Hepatocyte (in vitro differentiated cells): ENCODE data around the gene CEACAM19. TPM values are rescaled to one million over a fixed set of nuclear protein-coding genes. Genes with fewer than 3 reads are reported as not detected.

Experiments
- DNase-seq: peaks from one replicate; pipeline ENCODE4 v3.0.0-alpha.2; 2016; ENCODE audit warnings: low spot score
- H2AFZ ChIP-seq: fragments of 200-600 bp; sonication (generic); 2 replicates; pipeline ENCODE4 v1.6.0; 2016; ENCODE audit warnings: antibody characterized with exemption, mild to moderate bottlenecking
- H3K27ac ChIP-seq: fragments of 200-600 bp; sonication (generic); 2 replicates; pipeline ENCODE4 v1.5.1; 2016; ENCODE audit warnings: mild to moderate bottlenecking
- H3K27me3 ChIP-seq: fragments of 200-600 bp; sonication (generic); 2 replicates; pipeline ENCODE4 v1.6.1; 2016
- H3K36me3 ChIP-seq: fragments of 200-600 bp; sonication (generic); replicated peaks from 2 replicates; pipeline ENCODE4 v1.5.1; 2016; ENCODE audit warnings: low read depth; ENCODE audit not compliant: insufficient read depth
- H3K4me1 ChIP-seq: fragments of 200-600 bp; sonication (generic); 2 replicates; pipeline ENCODE4 v1.5.1; 2016; ENCODE audit warnings: mild to moderate bottlenecking, moderate library complexity; ENCODE audit not compliant: insufficient read depth
- H3K4me2 ChIP-seq: fragments of 200-600 bp; sonication (generic); 2 replicates; pipeline ENCODE4 v1.6.0; 2016
- H3K4me3 ChIP-seq: fragments of 200-600 bp; sonication (generic); 2 replicates; pipeline ENCODE4 v1.5.1; 2016; ENCODE audit warnings: mild to moderate bottlenecking
- H3K79me2 ChIP-seq: fragments of 200-600 bp; sonication (generic); 2 replicates; pipeline ENCODE4 v1.6.0; 2017; ENCODE audit warnings: mild to moderate bottlenecking
- H3K9me2 ChIP-seq: fragments of 200-600 bp; sonication (generic); replicated peaks from 2 replicates; pipeline ENCODE4 v1.6.0; 2017; ENCODE audit warnings: mild to moderate bottlenecking; ENCODE audit not compliant: insufficient read depth
- H3K9me3 ChIP-seq: fragments of 200-600 bp; sonication (generic); 2 replicates; pipeline ENCODE4 v1.5.1; 2016; ENCODE audit warnings: low read depth, mild to moderate bottlenecking
- H4K20me1 ChIP-seq: fragments of 200-600 bp; sonication (generic); 2 replicates; pipeline ENCODE4 v1.6.0; 2016; ENCODE audit warnings: mild to moderate bottlenecking; ENCODE audit not compliant: insufficient read depth, poor library complexity, severe bottlenecking
- EZH2 ChIP-seq: fragments of 200-600 bp; sonication (generic); IDR thresholded peaks from 2 replicates; pipeline ENCODE4 v1.6.1; 2016; ENCODE audit warnings: antibody characterized with exemption, mild to moderate bottlenecking, borderline replicate concordance
- EZH2phosphoT487 ChIP-seq: fragments of 200-600 bp; sonication (generic); IDR thresholded peaks from one replicate; pipeline ENCODE4 v1.6.1; 2018; ENCODE audit warnings: antibody characterized with exemption, mild to moderate bottlenecking, low read depth, moderate library complexity; ENCODE audit not compliant: unreplicated experiment, severe bottlenecking
- WGBS: methylation state at CpG from one replicate; pipeline ENCODE4 v1.1.6; 2016; ENCODE audit warnings: low lambda C conversion rate; ENCODE audit errors: missing lambda C conversion rate; 5-methylcytosine and 5-hydroxymethylcytosine counted together
- polyA plus RNA-seq: library from polyadenylated mRNA; unstranded; fragments of >200 nt; fragmentation: Nextera tagmentation; extraction: Ambion mirVana; gene quantifications from 2 replicates; pipeline ENCODE4 v1.2.1, GENCODE V29; 2016
- total RNA-seq: library from RNA; depleted of rRNA; stranded (reverse); fragments of >200 nt; gene quantifications from 2 replicates; pipeline ENCODE4 v1.2.3, GENCODE V29; 2014
- TF ChIP-seq, protein P1 (sequence below): fragments of 200-600 bp; sonication (generic); IDR thresholded peaks from 2 replicates; pipeline ENCODE4 v1.5.1; 2016; ENCODE audit warnings: antibody characterized with exemption, mild to moderate bottlenecking; ENCODE audit not compliant: poor library complexity

Gene CEACAM19
- total and polyA plus RNA-seq, 2 experiments from 2014 or later, result 2.8 to 5.6 TPM

- DNase-seq, result no peak
- H3K36me3 ChIP-seq, result no peaks in the 10 kb centered on the region
- no peaks in the 10 kb centered on the region for H3K79me2 ChIP-seq
- no peaks in the 10 kb centered on the region for H4K20me1 ChIP-seq
- H3K27me3 ChIP-seq, result no peaks in the 10 kb centered on the region
- H3K4me1 ChIP-seq, result no peaks in the 10 kb centered on the region
- H3K9me2 ChIP-seq, result no peaks in the 10 kb centered on the region
- WGBS, result 97% methylated on average over 5 of the region's 5 CpGs
- no peak overlapping the region for H2AFZ ChIP-seq
- H3K9me3 ChIP-seq, result no peaks in the 10 kb centered on the region
- TF ChIP-seq EZH2, result no peak
- TF ChIP-seq EZH2phosphoT487, result no peak
- TF ChIP-seq, protein P1, sequence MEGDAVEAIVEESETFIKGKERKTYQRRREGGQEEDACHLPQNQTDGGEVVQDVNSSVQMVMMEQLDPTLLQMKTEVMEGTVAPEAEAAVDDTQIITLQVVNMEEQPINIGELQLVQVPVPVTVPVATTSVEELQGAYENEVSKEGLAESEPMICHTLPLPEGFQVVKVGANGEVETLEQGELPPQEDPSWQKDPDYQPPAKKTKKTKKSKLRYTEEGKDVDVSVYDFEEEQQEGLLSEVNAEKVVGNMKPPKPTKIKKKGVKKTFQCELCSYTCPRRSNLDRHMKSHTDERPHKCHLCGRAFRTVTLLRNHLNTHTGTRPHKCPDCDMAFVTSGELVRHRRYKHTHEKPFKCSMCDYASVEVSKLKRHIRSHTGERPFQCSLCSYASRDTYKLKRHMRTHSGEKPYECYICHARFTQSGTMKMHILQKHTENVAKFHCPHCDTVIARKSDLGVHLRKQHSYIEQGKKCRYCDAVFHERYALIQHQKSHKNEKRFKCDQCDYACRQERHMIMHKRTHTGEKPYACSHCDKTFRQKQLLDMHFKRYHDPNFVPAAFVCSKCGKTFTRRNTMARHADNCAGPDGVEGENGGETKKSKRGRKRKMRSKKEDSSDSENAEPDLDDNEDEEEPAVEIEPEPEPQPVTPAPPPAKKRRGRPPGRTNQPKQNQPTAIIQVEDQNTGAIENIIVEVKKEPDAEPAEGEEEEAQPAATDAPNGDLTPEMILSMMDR, result no peak
- H3K27ac ChIP-seq, result no peak overlapping the region
- no peak overlapping the region for H3K4me2 ChIP-seq
- H3K4me3 ChIP-seq, result no peak overlapping the region
Observed at GRCh38 chr19:44663996-44664395, 7.3 kb upstream of the CEACAM19 start.

- no peak overlapping the region for H2AFZ ChIP-seq
- no peak overlapping the region for H3K4me3 ChIP-seq
- H3K27me3 ChIP-seq, result no peaks in the 10 kb centered on the region
- H3K36me3 ChIP-seq, result no peaks in the 10 kb centered on the region
- TF ChIP-seq EZH2phosphoT487 (no peak), EZH2 (no peak)
- TF ChIP-seq, protein P1, result no peak
- H3K9me3 ChIP-seq, result no peaks in the 10 kb centered on the region
- no peaks in the 10 kb centered on the region for H3K9me2 ChIP-seq
- no peak overlapping the region for H3K27ac ChIP-seq
- H3K4me2 ChIP-seq, result no peak overlapping the region
- H4K20me1 ChIP-seq, result no peaks in the 10 kb centered on the region
- 87% methylated on average over 10 of the region's 10 CpGs for WGBS
- no peaks in the 10 kb centered on the region for H3K4me1 ChIP-seq
- DNase-seq, result no peak
- H3K79me2 ChIP-seq, result no peaks in the 10 kb centered on the region
Observed at GRCh38 chr19:44664976-44665375, 6.3 kb upstream of the CEACAM19 start.

GRCh38 chr19:44666852-44667556 is 4.3 kb upstream of the CEACAM19 start:
- no peak overlapping the region for H2AFZ ChIP-seq
- no peaks in the 10 kb centered on the region for H3K4me1 ChIP-seq
- no peaks in the 10 kb centered on the region for H3K27me3 ChIP-seq
- no peaks in the 10 kb centered on the region for H3K36me3 ChIP-seq
- no peaks in the 10 kb centered on the region for H3K9me2 ChIP-seq
- no peak overlapping the region for H3K27ac ChIP-seq
- DNase-seq, result no peak
- WGBS, result 83% methylated on average over 7 of the region's 7 CpGs
- H3K9me3 ChIP-seq, result no peaks in the 10 kb centered on the region
- TF ChIP-seq, protein P1, result no peak
- TF ChIP-seq EZH2 (no peak), EZH2phosphoT487 (no peak)
- H3K4me3 ChIP-seq, result no peak overlapping the region
- no peak overlapping the region for H3K4me2 ChIP-seq
- H3K79me2 ChIP-seq, result no peaks in the 10 kb centered on the region
- H4K20me1 ChIP-seq, result no peaks in the 10 kb centered on the region
